HG02840 (cell line): ENCODE results near the gene ZFTA.
"Not testable (repeated sequence)": the region's sequence is repeated elsewhere in the genome, so short reads cannot be mapped to it uniquely, and the experiment has no call there.

Source experiments
- ATAC-seq: cut with Tn5 transposase; IDR thresholded peaks from one replicate; pipeline ENCODE4 v1.9.1; 2021; ENCODE audit warnings: mild to moderate bottlenecking, moderate library complexity, moderate number of reproducible peaks; ENCODE audit not compliant: unreplicated experiment, low FRiP score

Gene ZFTA

GRCh38 chr11:63782749-63783148, 14.2 kb upstream of the ZFTA start:
- ATAC-seq = no peak

- no peak for ATAC-seq
Observed at GRCh38 chr11:63779039-63779438, 10.5 kb upstream of the ZFTA start.

GRCh38 chr11:63775191-63775590, 6.6 kb upstream of the ZFTA start:
- ATAC-seq = no peak

GRCh38 chr11:63771741-63772318, 3.3 kb upstream of the ZFTA start:
- ATAC-seq = not testable (repeated sequence)

GRCh38 chr11:63770763-63771162, 2.2 kb upstream of the ZFTA start:
- no peak for ATAC-seq

- no peak for ATAC-seq
Observed at GRCh38 chr11:63769714-63770455, 1.3 kb upstream of the ZFTA start.

GRCh38 chr11:63769042-63769713, 603 bp upstream of the ZFTA start:
- ATAC-seq = peak; percentile 29

- ATAC-seq = no peak
Observed at GRCh38 chr11:63767565-63768236, 874 bp downstream of the ZFTA start.

GRCh38 chr11:63767267-63767564, 1.4 kb downstream of the ZFTA start:
- ATAC-seq = no peak

GRCh38 chr11:63766531-63767235, 1.9 kb downstream of the ZFTA start:
- ATAC-seq = no peak

- no peak for ATAC-seq
Observed at GRCh38 chr11:63765688-63766241, 2.8 kb downstream of the ZFTA start.

- ATAC-seq = no peak
Observed at GRCh38 chr11:63764679-63765647, 3.6 kb downstream of the ZFTA start.

- no peak for ATAC-seq
Observed at GRCh38 chr11:63764340-63764678, 4.3 kb downstream of the ZFTA start.

GRCh38 chr11:63763496-63764339, 4.9 kb downstream of the ZFTA start:
- no peak for ATAC-seq

GRCh38 chr11:63762654-63763495, 5.7 kb downstream of the ZFTA start:
- no peak for ATAC-seq

GRCh38 chr11:63761931-63762653, 6.5 kb downstream of the ZFTA start:
- ATAC-seq = no peak

GRCh38 chr11:63761188-63761587, 7.4 kb downstream of the ZFTA start:
- ATAC-seq = no peak
